HFF-Myc (cell line): Measurements from ENCODE around the gene CCM2L.
A peak's percentile ranks its signal among the peaks of the same experiment; 100 is the strongest.

Experiments
- DNase-seq: peaks from one replicate; pipeline ENCODE4 v3.0.0-alpha.2; 2011; ENCODE audit warnings: low read depth; ENCODE audit errors: extremely low read depth
- H3K4me3 ChIP-seq: replicated peaks from 2 replicates; pipeline ENCODE4 v1.5.1; 2011; ENCODE audit warnings: low read depth, mild to moderate bottlenecking, control low read depth, low read length
- CTCF ChIP-seq: IDR thresholded peaks from 2 replicates; pipeline ENCODE4 v1.5.1; 2012; ENCODE audit warnings: mild to moderate bottlenecking, low read depth, low read length, control low read depth; ENCODE audit errors: missing control alignments

Gene CCM2L

GRCh38 chr20:32006053-32006452 lies 4.2 kb upstream of the CCM2L start:
- TF ChIP-seq CTCF = no peak
- DNase-seq = no peak
- no peak overlapping the region for H3K4me3 ChIP-seq

- DNase-seq = no peak
- H3K4me3 ChIP-seq = no peak overlapping the region
- TF ChIP-seq CTCF = no peak
Measured at GRCh38 chr20:32006841-32007786, 3.1 kb upstream of the CCM2L start.

- peak; percentile 10 for DNase-seq
- TF ChIP-seq CTCF = no peak
- no peak overlapping the region for H3K4me3 ChIP-seq
Measured at GRCh38 chr20:32007787-32008616, 2.2 kb upstream of the CCM2L start.

GRCh38 chr20:32009564-32009963 lies 674 bp upstream of the CCM2L start:
- TF ChIP-seq CTCF = no peak
- no peak for DNase-seq
- H3K4me3 ChIP-seq = no peak overlapping the region

GRCh38 chr20:32010666-32011065 lies 428 bp downstream of the CCM2L start:
- TF ChIP-seq CTCF = no peak
- no peak overlapping the region for H3K4me3 ChIP-seq
- no peak for DNase-seq

GRCh38 chr20:32012159-32012688 lies 2.0 kb downstream of the CCM2L start:
- no peak for DNase-seq
- no peak overlapping the region for H3K4me3 ChIP-seq
- TF ChIP-seq CTCF = no peak
